Skeletal muscle satellite cell (primary cell): ENCODE results near the gene DBH.

Experiments used
- H3K27me3 ChIP-seq: 2 replicates; pipeline ENCODE4 v1.7.0; 2013; ENCODE audit warnings: low read length; ENCODE audit not compliant: control insufficient read depth, insufficient read depth
- H3K36me3 ChIP-seq: 2 replicates; pipeline ENCODE4 v1.7.0; 2013; ENCODE audit warnings: mild to moderate bottlenecking, control low read depth, low read length; ENCODE audit not compliant: insufficient read depth
- H3K4me1 ChIP-seq: 2 replicates; pipeline ENCODE4 v1.7.0; 2013; ENCODE audit warnings: low read length; ENCODE audit not compliant: control insufficient read depth, insufficient read depth
- H3K4me2 ChIP-seq: 2 replicates; pipeline ENCODE4 v1.7.0; 2013; ENCODE audit warnings: mild to moderate bottlenecking, low read length
- H3K4me3 ChIP-seq: 2 replicates; pipeline ENCODE4 v1.7.0; 2013; ENCODE audit warnings: low read length
- H3K9ac ChIP-seq: 2 replicates; pipeline ENCODE4 v1.7.0; 2013; ENCODE audit warnings: mild to moderate bottlenecking, low read depth, low read length, moderate library complexity
- H3K9me3 ChIP-seq: replicated peaks from 2 replicates; pipeline ENCODE4 v1.7.0; 2013; ENCODE audit warnings: mild to moderate bottlenecking, control low read depth, low read length

Gene DBH

DNA sequence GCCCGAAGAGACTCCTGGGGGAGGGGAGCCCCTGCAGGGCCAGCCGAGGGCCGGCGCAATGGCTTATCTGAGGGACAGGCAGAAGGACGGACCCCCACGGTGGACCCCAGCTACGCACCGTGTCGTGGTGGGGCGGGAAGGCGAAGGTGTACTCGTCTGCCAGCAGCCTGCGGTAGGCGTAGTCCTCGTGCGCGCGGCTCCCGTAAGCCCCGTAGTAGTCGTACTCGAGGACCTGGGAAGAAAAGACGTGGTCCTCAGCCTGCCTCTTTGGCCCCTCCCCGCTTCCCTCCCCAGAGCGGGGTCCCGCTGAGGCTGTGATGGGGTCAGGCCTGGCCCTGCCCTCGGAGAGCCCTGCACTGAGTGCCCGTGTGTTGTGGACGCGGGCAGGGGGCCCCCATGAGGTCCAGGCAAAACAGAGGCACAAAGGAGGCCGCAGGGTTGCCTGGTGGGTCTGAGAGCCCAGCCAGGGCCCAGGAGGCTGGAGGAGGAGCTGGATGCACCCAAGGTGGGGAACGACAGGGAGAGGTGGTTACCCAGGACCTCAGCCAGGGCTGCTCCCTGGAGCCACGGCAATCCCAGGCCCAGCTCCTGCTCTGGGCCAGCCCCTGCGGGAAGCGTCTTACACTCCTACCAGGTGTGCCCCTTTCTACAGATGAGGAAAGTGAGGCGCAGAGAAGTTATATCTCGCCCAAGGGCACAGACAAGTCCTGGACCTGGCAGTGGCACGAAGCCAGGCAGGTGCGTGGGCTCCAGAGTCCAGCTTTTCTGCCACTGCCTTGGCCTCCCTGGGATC is 66.8 kb downstream of the DBH start:
- H3K4me1 ChIP-seq: peaks cover 26% of the 10 kb centered on the region
- H3K4me2 ChIP-seq: no peak overlapping the region
- peak overlapping the region; percentile 35 for H3K9ac ChIP-seq
- no peak overlapping the region for H3K4me3 ChIP-seq
- H3K9me3 ChIP-seq: no peaks in the 10 kb centered on the region
- H3K36me3 ChIP-seq: no peaks in the 10 kb centered on the region
- peaks cover 4% of the 10 kb centered on the region for H3K27me3 ChIP-seq

DNA sequence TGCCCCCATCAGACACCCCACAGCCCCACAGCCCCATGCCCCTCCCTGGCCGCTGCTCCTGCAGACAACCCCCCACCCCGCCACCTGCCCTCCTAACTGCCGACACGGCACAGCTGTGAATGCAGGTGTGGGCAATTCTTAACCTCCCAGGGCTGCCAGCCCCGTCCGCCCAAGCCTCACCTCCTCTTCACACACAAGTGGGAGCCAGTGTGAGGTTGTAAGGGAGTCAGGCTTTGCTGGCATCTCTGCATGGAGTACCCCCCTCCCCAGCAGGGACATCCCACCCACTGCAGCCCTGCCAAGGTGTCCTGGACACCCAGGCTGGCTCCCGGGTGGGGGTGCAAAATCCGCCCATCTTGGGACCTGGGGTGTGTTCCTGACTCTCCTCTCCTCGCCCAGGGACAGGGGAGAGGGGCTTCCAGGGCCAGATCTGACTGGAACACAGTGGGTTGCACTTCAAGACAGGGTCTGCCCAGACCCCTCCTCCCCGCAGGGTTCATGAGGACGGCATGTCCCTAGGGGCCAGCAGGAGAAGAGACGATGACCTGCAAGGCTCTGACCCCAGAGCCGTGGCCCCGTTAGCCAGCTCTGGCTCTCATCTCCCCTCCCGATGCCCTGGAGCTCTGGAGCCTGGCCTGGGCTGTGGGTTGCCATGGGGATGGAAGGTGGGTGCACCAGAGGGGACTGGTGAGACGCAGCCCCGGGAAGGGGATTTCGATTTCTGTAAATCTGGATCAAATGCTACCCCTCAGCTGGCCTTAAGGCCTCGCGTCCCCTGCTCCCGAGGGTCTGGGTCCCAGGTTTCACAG is 67.6 kb downstream of the DBH start:
- Histone ChIP-seq H3K4me1 (peaks cover 26% of the 10 kb centered on the region), H3K9ac (no peak overlapping the region), H3K9me3 (no peaks in the 10 kb centered on the region), H3K27me3 (peaks cover 4% of the 10 kb centered on the region), H3K4me2 (no peak overlapping the region), H3K4me3 (no peak overlapping the region), H3K36me3 (no peaks in the 10 kb centered on the region)

- Histone ChIP-seq H3K36me3 (no peaks in the 10 kb centered on the region), H3K4me3 (no peak overlapping the region), H3K4me1 (peaks cover 26% of the 10 kb centered on the region), H3K9ac (no peak overlapping the region), H3K27me3 (peaks cover 4% of the 10 kb centered on the region), H3K4me2 (no peak overlapping the region), H3K9me3 (no peaks in the 10 kb centered on the region)
Observed at GRCh38 chr9:133704711-133705181, 68.6 kb downstream of the DBH start.

- Histone ChIP-seq H3K36me3 (no peaks in the 10 kb centered on the region), H3K9ac (no peak overlapping the region), H3K27me3 (peaks cover 4% of the 10 kb centered on the region), H3K9me3 (no peaks in the 10 kb centered on the region), H3K4me2 (no peak overlapping the region), H3K4me1 (peaks cover 30% of the 10 kb centered on the region), H3K4me3 (no peak overlapping the region)
Observed at GRCh38 chr9:133705576-133705975, 69.4 kb downstream of the DBH start.

GRCh38 chr9:133706307-133707050 is 70.3 kb downstream of the DBH start:
- peaks cover 30% of the 10 kb centered on the region for H3K4me1 ChIP-seq
- H3K9me3 ChIP-seq: no peaks in the 10 kb centered on the region
- H3K4me2 ChIP-seq: no peak overlapping the region
- H3K4me3 ChIP-seq: no peak overlapping the region
- H3K36me3 ChIP-seq: no peaks in the 10 kb centered on the region
- H3K9ac ChIP-seq: no peak overlapping the region
- H3K27me3 ChIP-seq: peaks cover 4% of the 10 kb centered on the region

GRCh38 chr9:133707065-133707762 is 71.1 kb downstream of the DBH start:
- Histone ChIP-seq H3K4me1 (peaks cover 30% of the 10 kb centered on the region), H3K36me3 (no peaks in the 10 kb centered on the region), H3K27me3 (no peaks in the 10 kb centered on the region), H3K9me3 (no peaks in the 10 kb centered on the region), H3K4me2 (no peak overlapping the region), H3K4me3 (no peak overlapping the region), H3K9ac (no peak overlapping the region)

DNA sequence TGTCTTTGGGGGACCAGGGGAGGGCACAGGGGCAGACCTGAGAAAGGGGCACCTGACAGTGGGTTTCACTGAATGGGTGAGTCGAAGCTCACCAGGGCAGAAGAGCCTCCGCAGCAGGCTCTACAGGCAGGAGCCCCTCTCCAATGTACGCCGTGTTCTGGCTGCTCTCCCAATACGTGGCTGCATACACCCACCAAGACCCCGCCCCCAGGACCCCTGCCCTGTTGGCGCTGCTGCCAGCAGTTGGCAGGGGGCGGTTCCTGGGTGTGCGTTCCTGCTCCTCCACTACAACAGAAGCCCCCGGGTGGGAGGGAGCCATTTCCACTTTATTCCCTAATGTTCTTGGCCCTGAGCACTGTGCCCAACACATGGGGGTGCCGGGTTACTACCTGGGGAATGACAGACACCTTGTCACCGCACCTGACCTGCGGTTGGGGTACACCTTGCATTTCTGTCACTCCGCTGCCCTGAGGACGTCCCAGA is 71.6 kb downstream of the DBH start:
- no peaks in the 10 kb centered on the region for H3K36me3 ChIP-seq
- no peak overlapping the region for H3K4me2 ChIP-seq
- H3K9me3 ChIP-seq: no peaks in the 10 kb centered on the region
- no peaks in the 10 kb centered on the region for H3K27me3 ChIP-seq
- no peak overlapping the region for H3K4me3 ChIP-seq
- H3K9ac ChIP-seq: no peak overlapping the region
- peaks cover 30% of the 10 kb centered on the region for H3K4me1 ChIP-seq

DNA sequence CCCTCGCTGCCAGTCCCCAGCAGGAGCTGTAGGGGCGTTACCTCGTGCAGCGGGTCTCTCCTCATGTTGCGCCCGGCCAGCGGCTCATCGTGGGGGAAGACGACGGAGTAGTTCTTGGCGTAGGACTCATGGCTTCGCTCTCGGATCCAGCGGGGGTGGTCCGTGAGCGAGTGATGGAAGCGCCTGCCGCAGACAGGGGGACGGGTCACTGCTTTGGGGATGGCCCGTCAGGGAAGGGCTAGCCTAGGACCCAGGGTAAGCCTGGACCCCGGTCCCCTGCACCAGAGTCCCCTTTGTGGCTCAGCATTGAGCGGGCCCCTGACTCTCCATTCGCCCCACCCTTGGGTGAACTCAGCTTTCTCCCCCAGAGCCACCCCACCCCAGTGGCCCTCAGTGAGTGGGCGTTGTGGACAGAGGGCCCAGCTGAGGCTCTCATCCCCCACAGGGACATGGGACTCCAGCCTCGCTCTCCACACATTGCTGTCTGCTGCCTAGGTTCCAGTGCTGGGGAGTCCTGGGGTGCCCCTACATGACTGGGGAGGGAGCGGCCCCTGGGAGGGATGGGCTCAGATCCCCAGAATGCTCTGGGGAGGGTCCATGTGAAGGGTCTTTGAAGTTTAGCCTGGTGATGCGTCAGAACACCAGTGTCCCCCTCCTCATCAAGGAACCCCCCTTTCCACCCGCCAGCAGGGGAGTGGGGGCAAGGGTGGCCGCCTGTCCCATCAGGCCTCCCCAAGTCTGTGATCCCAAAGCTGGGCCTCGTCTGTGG is 72.3 kb downstream of the DBH start:
- Histone ChIP-seq H3K4me1 (peaks cover 33% of the 10 kb centered on the region), H3K4me2 (no peak overlapping the region), H3K9me3 (no peaks in the 10 kb centered on the region), H3K9ac (no peak overlapping the region), H3K4me3 (no peak overlapping the region), H3K27me3 (no peaks in the 10 kb centered on the region), H3K36me3 (no peaks in the 10 kb centered on the region)
